GM21717 (cell line): Measurements from ENCODE around the gene CD68.

Experiments
- ATAC-seq: cut with Tn5 transposase; IDR thresholded peaks from one replicate; pipeline ENCODE4 v1.9.1; 2021; ENCODE audit warnings: mild to moderate bottlenecking, moderate library complexity; ENCODE audit not compliant: unreplicated experiment

Gene CD68

GRCh38 chr17:7559320-7560171, 19.9 kb upstream of the CD68 start:
- no peak for ATAC-seq

- no peak for ATAC-seq
Measured at GRCh38 chr17:7560172-7561027, 19.0 kb upstream of the CD68 start.

GRCh38 chr17:7561028-7561575, 18.3 kb upstream of the CD68 start:
- peak; percentile 48 for ATAC-seq

GRCh38 chr17:7561589-7562207, 17.7 kb upstream of the CD68 start, which contains the start of gene SENP3:
Gene SENP3, plus strand, starts transcription at chr17:7561919. Its CDS starts 1,158 bp downstream, at chr17:7563077.
- peak; percentile 38 for ATAC-seq

GRCh38 chr17:7562208-7562605, 17.2 kb upstream of the CD68 start:
- peak; percentile 0 for ATAC-seq

- no peak for ATAC-seq
Measured at GRCh38 chr17:7563115-7563869, 16.1 kb upstream of the CD68 start.

GRCh38 chr17:7569571-7569970, 9.9 kb upstream of the CD68 start:
- ATAC-seq: no peak

GRCh38 chr17:7570351-7570750, 9.1 kb upstream of the CD68 start:
- ATAC-seq: no peak

- ATAC-seq: peak; percentile 80
Measured at GRCh38 chr17:7572338-7572587, 7.2 kb upstream of the CD68 start.

- peak; percentile 16 for ATAC-seq
Measured at GRCh38 chr17:7572588-7573323, 6.7 kb upstream of the CD68 start.

GRCh38 chr17:7573324-7574080, 5.9 kb upstream of the CD68 start:
- ATAC-seq: peak; percentile 5

- ATAC-seq: no peak
Measured at GRCh38 chr17:7574176-7574953, 5.1 kb upstream of the CD68 start.

GRCh38 chr17:7575481-7575883, 4.0 kb upstream of the CD68 start:
- no peak for ATAC-seq

GRCh38 chr17:7575959-7576358, 3.5 kb upstream of the CD68 start:
- ATAC-seq: no peak

- ATAC-seq: no peak
Measured at GRCh38 chr17:7576432-7576937, 3.0 kb upstream of the CD68 start.

GRCh38 chr17:7577327-7578199, 1.9 kb upstream of the CD68 start:
- no peak for ATAC-seq
